ENCODE data around the gene SKAP2. TPM values are rescaled to one million over a fixed set of nuclear protein-coding genes. Genes with fewer than 3 reads are reported as not detected.

SKAP2 gene
- polyA plus RNA-seq, 1 experiment = 16.0 TPM

DNA sequence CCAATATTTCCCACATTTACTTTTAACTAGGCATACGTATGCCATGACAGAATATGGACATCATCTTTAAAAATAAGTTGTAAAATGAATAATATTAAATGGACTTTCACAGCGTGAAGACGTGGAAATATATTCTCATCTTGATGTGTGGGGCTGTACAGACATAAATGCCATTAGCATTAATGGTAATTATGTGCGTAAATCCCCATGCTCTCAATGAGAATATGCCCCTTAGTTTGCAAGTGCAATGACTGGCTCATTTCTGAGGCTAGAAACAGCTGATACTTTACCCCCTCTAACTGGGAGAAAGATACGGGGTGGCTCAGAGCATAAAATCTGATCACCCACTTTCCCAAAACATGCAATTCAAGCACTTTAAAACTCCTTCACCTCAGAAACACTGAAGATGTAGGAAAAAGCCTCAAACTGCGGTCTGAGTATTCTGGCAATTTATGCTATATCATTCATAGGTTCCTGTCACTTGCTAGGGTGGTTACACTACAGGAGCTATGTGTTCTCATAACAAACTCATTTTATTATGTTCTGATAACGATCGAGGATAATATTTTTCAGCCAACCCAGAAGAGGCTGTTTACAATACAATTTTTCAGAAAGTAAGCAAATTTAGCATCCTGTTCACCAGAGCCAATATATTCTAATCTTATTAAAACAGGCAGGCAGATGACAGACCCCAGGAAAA, 211.8 kb downstream of the SKAP2 start:
- Histone ChIP-seq H3K27ac (ENCODE audit: low read depth, low read length) (no peak overlapping the region), H3K4me3 (ENCODE audit: low read depth, low read length) (no peak overlapping the region), H3K27me3 (ENCODE audit: control insufficient read depth, insufficient read depth, low read length) (peaks cover 3% of the 10 kb centered on the region), H3K9me3 (ENCODE audit: control insufficient read depth, insufficient read depth, low read length) (no peaks in the 10 kb centered on the region)
- ChIA-PET POLR2A (no interaction called here), CTCF (no interaction called here)
- no peak for DNase-seq (ENCODE audit: low read depth, low spot score)
- TF ChIP-seq, protein P1, sequence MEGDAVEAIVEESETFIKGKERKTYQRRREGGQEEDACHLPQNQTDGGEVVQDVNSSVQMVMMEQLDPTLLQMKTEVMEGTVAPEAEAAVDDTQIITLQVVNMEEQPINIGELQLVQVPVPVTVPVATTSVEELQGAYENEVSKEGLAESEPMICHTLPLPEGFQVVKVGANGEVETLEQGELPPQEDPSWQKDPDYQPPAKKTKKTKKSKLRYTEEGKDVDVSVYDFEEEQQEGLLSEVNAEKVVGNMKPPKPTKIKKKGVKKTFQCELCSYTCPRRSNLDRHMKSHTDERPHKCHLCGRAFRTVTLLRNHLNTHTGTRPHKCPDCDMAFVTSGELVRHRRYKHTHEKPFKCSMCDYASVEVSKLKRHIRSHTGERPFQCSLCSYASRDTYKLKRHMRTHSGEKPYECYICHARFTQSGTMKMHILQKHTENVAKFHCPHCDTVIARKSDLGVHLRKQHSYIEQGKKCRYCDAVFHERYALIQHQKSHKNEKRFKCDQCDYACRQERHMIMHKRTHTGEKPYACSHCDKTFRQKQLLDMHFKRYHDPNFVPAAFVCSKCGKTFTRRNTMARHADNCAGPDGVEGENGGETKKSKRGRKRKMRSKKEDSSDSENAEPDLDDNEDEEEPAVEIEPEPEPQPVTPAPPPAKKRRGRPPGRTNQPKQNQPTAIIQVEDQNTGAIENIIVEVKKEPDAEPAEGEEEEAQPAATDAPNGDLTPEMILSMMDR (IDR thresholded peaks at IDR 0.05; ENCODE audit: low read depth, low read length) = no peak

- ChIA-PET CTCF (interaction anchor here (1.2 kb wide), 1 partner anchor 18 kb away, joined by 3 read pairs; no protein-coding TSS in a partner anchor), POLR2A (no interaction called here)
- TF ChIP-seq, protein P1 (IDR thresholded peaks at IDR 0.05; ENCODE audit: low read depth, low read length) = no peak
- no peaks in the 10 kb centered on the region for H3K9me3 ChIP-seq (ENCODE audit: control insufficient read depth, insufficient read depth, low read length)
- no peak overlapping the region for H3K4me3 ChIP-seq (ENCODE audit: low read depth, low read length)
- no peaks in the 10 kb centered on the region for H3K27me3 ChIP-seq (ENCODE audit: control insufficient read depth, insufficient read depth, low read length)
- H3K27ac ChIP-seq (ENCODE audit: low read depth, low read length) = no peak overlapping the region
- no peak for DNase-seq (ENCODE audit: low read depth, low spot score)
Observed at GRCh38 chr7:26650103-26650502, 214.3 kb downstream of the SKAP2 start.

DNA sequence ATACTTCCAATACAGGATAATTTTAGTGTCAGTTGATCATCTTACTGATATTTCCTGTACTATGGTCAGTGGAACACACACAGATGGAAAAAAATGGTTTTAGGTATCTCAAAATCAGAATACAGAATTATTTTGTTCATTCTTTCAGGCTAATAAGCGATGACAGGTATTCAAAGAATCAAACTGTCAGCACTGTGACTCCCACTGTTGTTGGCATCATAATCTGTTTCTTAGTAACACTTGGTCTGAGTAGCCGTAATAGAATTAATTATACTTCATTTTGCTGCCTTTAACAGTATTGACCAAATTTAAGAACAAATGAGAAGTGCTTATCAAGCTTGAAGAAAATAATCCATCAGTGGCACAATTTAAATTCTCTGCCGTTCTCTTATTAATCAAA, 215.0 kb downstream of the SKAP2 start:
- TF ChIP-seq, protein P1 (IDR thresholded peaks at IDR 0.05; ENCODE audit: low read depth, low read length) = no peak
- H3K9me3 ChIP-seq (ENCODE audit: control insufficient read depth, insufficient read depth, low read length) = no peaks in the 10 kb centered on the region
- no peaks in the 10 kb centered on the region for H3K27me3 ChIP-seq (ENCODE audit: control insufficient read depth, insufficient read depth, low read length)
- CTCF ChIA-PET = interaction anchor here (0.5 to 1.6 kb wide), 5 partner anchors 19 to 1464 kb away, joined by 3 to 5 read pairs (median 3); no protein-coding TSS in a partner anchor
- POLR2A ChIA-PET = no interaction called here
- no peak overlapping the region for H3K27ac ChIP-seq (ENCODE audit: low read depth, low read length)
- no peak for DNase-seq (ENCODE audit: low read depth, low spot score)
- H3K4me3 ChIP-seq (ENCODE audit: low read depth, low read length) = no peak overlapping the region

- ChIA-PET POLR2A (no interaction called here), CTCF (interaction anchor here (0.6 to 1.6 kb wide), 4 partner anchors 279 to 1463 kb away, joined by 3 to 5 read pairs (median 4); no protein-coding TSS in a partner anchor)
- no peak overlapping the region for H3K4me3 ChIP-seq (ENCODE audit: low read depth, low read length)
- H3K9me3 ChIP-seq (ENCODE audit: control insufficient read depth, insufficient read depth, low read length) = no peaks in the 10 kb centered on the region
- no peak for DNase-seq (ENCODE audit: low read depth, low spot score)
- H3K27me3 ChIP-seq (ENCODE audit: control insufficient read depth, insufficient read depth, low read length) = no peaks in the 10 kb centered on the region
- no peak overlapping the region for H3K27ac ChIP-seq (ENCODE audit: low read depth, low read length)
- TF ChIP-seq, protein P1 (IDR thresholded peaks at IDR 0.05; ENCODE audit: low read depth, low read length) = no peak
Observed at GRCh38 chr7:26648554-26648953, 215.8 kb downstream of the SKAP2 start.

- H3K4me3 ChIP-seq (ENCODE audit: low read depth, low read length) = no peak overlapping the region
- no peak overlapping the region for H3K27ac ChIP-seq (ENCODE audit: low read depth, low read length)
- no peaks in the 10 kb centered on the region for H3K9me3 ChIP-seq (ENCODE audit: control insufficient read depth, insufficient read depth, low read length)
- no peaks in the 10 kb centered on the region for H3K27me3 ChIP-seq (ENCODE audit: control insufficient read depth, insufficient read depth, low read length)
- POLR2A ChIA-PET = no interaction called here
- DNase-seq (ENCODE audit: low read depth, low spot score) = no peak
- CTCF ChIA-PET = no interaction called here
- TF ChIP-seq, protein P1 (IDR thresholded peaks at IDR 0.05; ENCODE audit: low read depth, low read length) = no peak
Observed at GRCh38 chr7:26646336-26647048, 217.9 kb downstream of the SKAP2 start.

All from AG04450 (cell line).